Activated CD4-positive, alpha-beta T cell treated with anti-CD3 and anti-CD28 coated beads, Interleukin-2, amount 50 U/mL, for 48 hours (primary cell): Measurements from ENCODE around the gene FGFBP1.

ENCODE experiments used
- DNase-seq, 2 experiments: peaks; one replicate each; pipeline ENCODE4 v3.0.0-alpha.2; 2020

FGFBP1 gene

GRCh38 chr4:15938640-15939039, at the start of gene FGFBP1:
Gene FGFBP1 (minus strand): TSS chr4:15938740. CDS start chr4:15936632, 2,108 bp downstream.
- DNase-seq, result no peak

- no peak for DNase-seq
Measured at GRCh38 chr4:15988222-15988621, 49.7 kb upstream of the FGFBP1 start.

GRCh38 chr4:15986907-15987306, 48.4 kb upstream of the FGFBP1 start:
- DNase-seq, result no peak

GRCh38 chr4:15983610-15984009, 45.1 kb upstream of the FGFBP1 start:
- no peak for DNase-seq

GRCh38 chr4:15982842-15983524, 44.4 kb upstream of the FGFBP1 start:
- no peak for DNase-seq

- no peak for DNase-seq
Measured at GRCh38 chr4:15976456-15977447, 38.2 kb upstream of the FGFBP1 start.

- DNase-seq, result no peak
Measured at GRCh38 chr4:15971068-15971801, 32.7 kb upstream of the FGFBP1 start.

- no peak for DNase-seq
Measured at GRCh38 chr4:15968551-15969300, 30.2 kb upstream of the FGFBP1 start.

- DNase-seq, result no peak
Measured at GRCh38 chr4:15965325-15965724, 26.8 kb upstream of the FGFBP1 start.

- no peak for DNase-seq
Measured at GRCh38 chr4:15964159-15964558, 25.6 kb upstream of the FGFBP1 start.

- peak; percentile 51 to 64 for DNase-seq
Measured at GRCh38 chr4:15963576-15963975, 25.0 kb upstream of the FGFBP1 start.

- DNase-seq, result peak; percentile 64 to 69
Measured at GRCh38 chr4:15963001-15963451, 24.5 kb upstream of the FGFBP1 start, which contains the start of gene FGFBP2. Gene FGFBP2 (minus strand): TSS chr4:15963175. CDS start chr4:15963129, 46 bp downstream.

- DNase-seq, result no peak
Measured at GRCh38 chr4:15961781-15962510, 23.4 kb upstream of the FGFBP1 start.

GRCh38 chr4:15958562-15958961, 20.0 kb upstream of the FGFBP1 start:
- DNase-seq, result no peak

GRCh38 chr4:15956179-15956850, 17.8 kb upstream of the FGFBP1 start:
- peak; percentile 89 to 91 for DNase-seq

- DNase-seq, result no peak
Measured at GRCh38 chr4:15955670-15956069, 17.1 kb upstream of the FGFBP1 start.

- no peak for DNase-seq
Measured at GRCh38 chr4:15953625-15954024, 15.1 kb upstream of the FGFBP1 start.

GRCh38 chr4:15951781-15952180, 13.2 kb upstream of the FGFBP1 start:
- DNase-seq, result no peak

GRCh38 chr4:15948826-15949225, 10.3 kb upstream of the FGFBP1 start:
- no peak for DNase-seq

- no peak for DNase-seq
Measured at GRCh38 chr4:15947684-15948083, 9.1 kb upstream of the FGFBP1 start.

- DNase-seq, result no peak
Measured at GRCh38 chr4:15945516-15945915, 7.0 kb upstream of the FGFBP1 start.
